Measurements from ENCODE around the gene SORCS2.

The SORCS2 gene

GRCh38 chr4:7511525-7511924, 319.2 kb downstream of the SORCS2 start:
- no peak for DNase-seq (ENCODE audit: low read depth)

GRCh38 chr4:7512428-7512827, 320.1 kb downstream of the SORCS2 start:
- no peak for DNase-seq (ENCODE audit: low read depth)

- no peak for DNase-seq (ENCODE audit: low read depth)
Observed at GRCh38 chr4:7512946-7513345, 320.6 kb downstream of the SORCS2 start.

GRCh38 chr4:7513671-7514070, 321.3 kb downstream of the SORCS2 start:
- no peak for DNase-seq (ENCODE audit: low read depth)

GRCh38 chr4:7514281-7514680, 321.9 kb downstream of the SORCS2 start:
- no peak for DNase-seq (ENCODE audit: low read depth)

GRCh38 chr4:7514789-7515188, 322.5 kb downstream of the SORCS2 start:
- no peak for DNase-seq (ENCODE audit: low read depth)

- no peak for DNase-seq (ENCODE audit: low read depth)
Observed at GRCh38 chr4:7515390-7515902, 323.1 kb downstream of the SORCS2 start.

GRCh38 chr4:7516096-7516772, 323.9 kb downstream of the SORCS2 start:
- no peak for DNase-seq (ENCODE audit: low read depth)

- DNase-seq (ENCODE audit: low read depth) = no peak
Observed at GRCh38 chr4:7516773-7517144, 324.4 kb downstream of the SORCS2 start.

- DNase-seq (ENCODE audit: low read depth) = no peak
Observed at GRCh38 chr4:7518871-7519637, 326.7 kb downstream of the SORCS2 start.

GRCh38 chr4:7519638-7520376, 327.5 kb downstream of the SORCS2 start:
- DNase-seq (ENCODE audit: low read depth) = no peak

GRCh38 chr4:7521666-7522065, 329.3 kb downstream of the SORCS2 start:
- no peak for DNase-seq (ENCODE audit: low read depth)

GRCh38 chr4:7522452-7523220, 330.3 kb downstream of the SORCS2 start:
- DNase-seq (ENCODE audit: low read depth) = no peak

GRCh38 chr4:7523526-7523925, 331.2 kb downstream of the SORCS2 start:
- no peak for DNase-seq (ENCODE audit: low read depth)

GRCh38 chr4:7524064-7524682, 331.8 kb downstream of the SORCS2 start:
- no peak for DNase-seq (ENCODE audit: low read depth)

GRCh38 chr4:7524843-7525242, 332.5 kb downstream of the SORCS2 start:
- no peak for DNase-seq (ENCODE audit: low read depth)

GRCh38 chr4:7526491-7526890, 334.2 kb downstream of the SORCS2 start:
- DNase-seq (ENCODE audit: low read depth) = no peak

GRCh38 chr4:7526929-7527535, 334.7 kb downstream of the SORCS2 start:
- no peak for DNase-seq (ENCODE audit: low read depth)

GRCh38 chr4:7529368-7530080, 337.2 kb downstream of the SORCS2 start:
- DNase-seq (ENCODE audit: low read depth) = no peak

- DNase-seq (ENCODE audit: low read depth) = no peak
Observed at GRCh38 chr4:7530082-7530481, 337.7 kb downstream of the SORCS2 start.

All from activated T-helper 1 cell treated with Interleukin-2 at 50 U/mL for 16 hours (primary cell).